ENCODE results near the gene MEIOB.

Gene MEIOB

DNA sequence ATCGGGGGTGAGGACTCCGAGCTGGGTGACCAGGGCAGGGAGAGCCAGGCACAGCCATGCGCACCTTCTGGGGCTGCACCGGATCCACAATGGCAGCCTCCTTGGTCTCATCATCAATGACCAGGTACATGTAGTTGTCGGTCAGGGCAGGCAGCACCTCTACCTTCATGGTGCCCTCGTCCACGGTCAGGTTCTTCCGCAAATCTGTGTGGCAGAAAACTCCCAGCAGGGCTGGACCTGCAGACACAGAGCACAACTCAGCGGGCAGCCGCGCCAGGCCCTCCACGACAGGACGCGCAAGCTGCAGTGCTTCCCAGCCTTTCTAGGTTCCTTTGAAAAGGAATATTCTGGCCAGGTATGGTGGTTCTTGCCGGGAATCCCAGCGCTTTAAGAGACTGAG lies 49.2 kb downstream of the MEIOB start:
- H3K4me1 Mint-ChIP-seq (ENCODE audit: low read depth): peaks cover 19% of the 10 kb centered on the region
- no peak overlapping the region for H3K4me3 Mint-ChIP-seq
- no peaks in the 10 kb centered on the region for H3K27me3 Mint-ChIP-seq
- H3K27ac Mint-ChIP-seq: no peak overlapping the region
- no peaks in the 10 kb centered on the region for H3K9me3 Mint-ChIP-seq
- intact Hi-C loops (cut with micrococcal nuclease): no loop called here
- peaks cover 74% of the 10 kb centered on the region for H3K36me3 Mint-ChIP-seq (ENCODE audit: low read depth)

DNA sequence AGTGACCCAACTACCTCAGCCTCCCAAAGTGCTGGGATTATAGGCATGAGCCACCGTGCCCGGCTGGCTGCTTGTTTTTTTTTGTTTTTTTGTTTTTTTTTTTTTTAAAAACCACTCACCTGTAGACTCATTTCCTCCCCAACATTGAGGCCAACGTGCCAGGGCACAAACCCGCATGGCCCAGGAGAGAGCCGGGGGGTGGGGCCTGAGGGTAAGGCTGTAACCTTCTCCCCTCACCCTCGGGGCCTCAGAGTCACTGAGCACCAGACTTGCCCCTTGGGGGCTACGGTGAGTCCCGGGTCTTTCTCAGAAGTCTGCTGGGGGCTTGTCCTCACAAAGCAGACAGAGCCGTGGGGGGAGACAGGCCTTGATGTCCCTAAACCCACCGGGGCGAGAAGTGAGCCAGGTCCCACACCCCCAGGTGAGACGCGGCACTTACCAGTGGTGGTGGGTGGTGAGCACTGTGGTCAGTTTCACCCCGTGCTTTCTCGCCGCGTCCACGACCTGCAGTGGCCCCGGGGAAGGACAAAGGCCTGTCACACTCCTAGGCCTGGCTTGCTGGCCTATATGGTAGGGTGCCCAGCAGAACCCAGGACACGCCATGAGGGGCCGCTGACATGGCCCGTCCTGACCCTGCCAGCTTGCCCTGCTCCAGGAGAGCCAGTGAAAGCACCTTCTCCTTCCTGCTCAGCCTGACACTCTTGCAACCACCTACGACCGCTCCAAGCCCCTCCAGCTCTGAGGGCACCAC lies 49.9 kb downstream of the MEIOB start:
- Mint-ChIP-seq H3K36me3 (ENCODE audit: low read depth) (peaks cover 75% of the 10 kb centered on the region), H3K27ac (no peak overlapping the region), H3K9me3 (no peaks in the 10 kb centered on the region), H3K4me3 (no peak overlapping the region), H3K4me1 (ENCODE audit: low read depth) (peaks cover 14% of the 10 kb centered on the region), H3K27me3 (no peaks in the 10 kb centered on the region)
- intact Hi-C loops (cut with micrococcal nuclease): no loop called here

DNA sequence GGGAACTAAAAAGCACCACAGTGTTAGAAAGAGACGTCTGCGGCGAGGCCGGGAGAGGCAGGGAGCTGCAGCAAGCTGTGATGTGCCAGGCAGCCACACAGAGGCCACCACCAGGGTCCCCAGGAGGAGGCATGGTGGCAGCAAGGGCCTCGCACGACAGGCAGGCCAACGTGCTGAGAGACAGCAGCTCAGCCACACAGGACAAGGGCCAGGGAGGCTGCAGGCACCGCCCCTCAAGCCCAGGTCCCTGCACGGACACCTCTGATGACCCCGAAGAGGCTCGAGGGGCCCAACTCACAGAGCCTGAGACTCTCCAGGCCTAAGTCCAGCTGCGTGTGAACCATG lies 51.0 kb downstream of the MEIOB start:
- H3K27me3 Mint-ChIP-seq: no peaks in the 10 kb centered on the region
- no peak overlapping the region for H3K27ac Mint-ChIP-seq
- intact Hi-C loops (cut with micrococcal nuclease): no loop called here
- H3K4me3 Mint-ChIP-seq: no peak overlapping the region
- no peaks in the 10 kb centered on the region for H3K9me3 Mint-ChIP-seq
- H3K36me3 Mint-ChIP-seq (ENCODE audit: low read depth): peaks cover 84% of the 10 kb centered on the region
- H3K4me1 Mint-ChIP-seq (ENCODE audit: low read depth): peaks cover 14% of the 10 kb centered on the region

DNA sequence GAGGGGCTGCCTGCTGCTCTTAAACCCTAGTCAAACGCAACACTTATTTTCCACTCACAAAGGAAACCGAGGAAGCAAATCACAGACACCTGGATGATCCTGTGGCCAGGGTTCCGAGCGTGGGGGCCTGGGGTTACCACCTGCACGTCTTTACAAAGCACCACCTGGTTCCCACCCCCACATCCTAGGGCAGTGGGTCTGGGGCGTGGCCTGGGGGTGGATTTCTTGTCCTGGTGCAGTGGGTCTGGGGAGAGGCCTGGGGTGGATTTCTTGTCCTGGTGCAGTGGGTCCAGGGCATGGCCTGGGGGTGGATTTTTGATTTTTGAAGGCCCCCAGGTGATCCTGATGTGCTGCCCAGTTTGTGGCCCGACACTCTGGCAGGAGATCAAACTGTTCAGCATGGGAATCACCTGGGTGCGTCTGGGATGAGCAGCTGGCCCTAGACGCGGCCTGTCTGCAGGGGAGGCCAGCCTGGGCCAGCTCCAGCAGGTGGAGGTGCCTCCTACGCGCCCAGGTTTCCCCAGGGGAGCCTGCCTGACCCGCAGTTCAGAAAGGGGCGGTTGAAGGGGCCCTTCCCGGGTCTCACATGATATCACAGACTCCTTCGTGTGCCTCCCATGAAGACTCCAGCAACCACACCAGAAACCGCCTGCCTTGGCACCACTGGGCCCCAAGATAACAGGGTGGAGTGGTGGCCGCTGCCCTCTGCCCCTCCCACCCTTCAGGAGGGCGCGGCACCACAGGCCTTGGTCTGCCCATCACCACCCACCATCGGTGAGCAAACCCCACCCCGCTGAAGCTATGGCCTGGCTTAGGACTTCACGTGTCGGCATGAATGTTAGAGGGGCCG lies 51.6 kb downstream of the MEIOB start:
- no peak overlapping the region for H3K27ac Mint-ChIP-seq
- intact Hi-C loops (cut with micrococcal nuclease): no loop called here
- peaks cover 14% of the 10 kb centered on the region for H3K4me1 Mint-ChIP-seq (ENCODE audit: low read depth)
- no peak overlapping the region for H3K4me3 Mint-ChIP-seq
- H3K36me3 Mint-ChIP-seq (ENCODE audit: low read depth): peaks cover 90% of the 10 kb centered on the region
- H3K27me3 Mint-ChIP-seq: no peaks in the 10 kb centered on the region
- H3K9me3 Mint-ChIP-seq: no peaks in the 10 kb centered on the region

GRCh38 chr16:1819611-1820010 lies 52.4 kb downstream of the MEIOB start:
- H3K4me1 Mint-ChIP-seq (ENCODE audit: low read depth): peaks cover 10% of the 10 kb centered on the region
- H3K27me3 Mint-ChIP-seq: no peaks in the 10 kb centered on the region

GRCh38 chr16:1818873-1819525 lies 53.0 kb downstream of the MEIOB start:
- Mint-ChIP-seq H3K9me3 (no peaks in the 10 kb centered on the region), H3K4me1 (ENCODE audit: low read depth) (peaks cover 4% of the 10 kb centered on the region), H3K27ac (no peak overlapping the region)

More at GRCh38 chr16:1819611-1820010, 52.4 kb downstream of the MEIOB start:
- Mint-ChIP-seq H3K36me3 (ENCODE audit: low read depth) (peaks cover 95% of the 10 kb centered on the region), H3K27ac (no peak overlapping the region), H3K9me3 (no peaks in the 10 kb centered on the region), H3K4me3 (no peak overlapping the region)
- intact Hi-C loops (cut with micrococcal nuclease): no loop called here

GRCh38 chr16:1818204-1818872 lies 53.6 kb downstream of the MEIOB start:
- H3K36me3 Mint-ChIP-seq (ENCODE audit: low read depth): peaks cover 97% of the 10 kb centered on the region
- H3K4me3 Mint-ChIP-seq: no peak overlapping the region
- peaks cover 2% of the 10 kb centered on the region for H3K4me1 Mint-ChIP-seq (ENCODE audit: low read depth)
- H3K27me3 Mint-ChIP-seq: no peaks in the 10 kb centered on the region
- no peak overlapping the region for H3K27ac Mint-ChIP-seq
- intact Hi-C loops (cut with micrococcal nuclease): no loop called here
- no peaks in the 10 kb centered on the region for H3K9me3 Mint-ChIP-seq

More at GRCh38 chr16:1818873-1819525, 53.0 kb downstream of the MEIOB start:
- Mint-ChIP-seq H3K36me3 (ENCODE audit: low read depth) (peaks cover 95% of the 10 kb centered on the region), H3K4me3 (no peak overlapping the region), H3K27me3 (no peaks in the 10 kb centered on the region)
- intact Hi-C loops (cut with micrococcal nuclease): no loop called here

- no peak overlapping the region for H3K27ac Mint-ChIP-seq
- no peak overlapping the region for H3K4me3 Mint-ChIP-seq
These were observed 54.2 kb downstream of the MEIOB start for GRCh38 chr16:1817716-1818115.

DNA sequence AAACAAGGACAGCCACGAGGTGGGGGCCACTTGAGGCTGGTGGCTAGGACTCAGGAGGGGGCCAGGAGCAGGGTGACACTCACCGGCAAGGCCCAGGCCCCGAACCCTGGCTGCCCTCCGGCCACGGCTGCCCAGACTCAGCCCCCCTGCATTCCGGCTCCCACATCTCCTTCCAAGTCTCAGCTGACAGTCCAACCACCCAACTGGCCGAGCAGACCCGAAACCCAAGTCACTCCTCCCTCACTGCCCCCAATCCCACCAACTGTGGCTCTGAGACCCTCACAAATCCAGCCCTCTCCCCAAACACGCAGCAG lies 54.7 kb downstream of the MEIOB start:
- intact Hi-C loops (cut with micrococcal nuclease): no loop called here
- Mint-ChIP-seq H3K36me3 (ENCODE audit: low read depth) (peaks cover 100% of the 10 kb centered on the region), H3K27me3 (no peaks in the 10 kb centered on the region), H3K4me1 (ENCODE audit: low read depth) (peaks cover 9% of the 10 kb centered on the region), H3K9me3 (no peaks in the 10 kb centered on the region), H3K27ac (no peak overlapping the region), H3K4me3 (no peak overlapping the region)

More at GRCh38 chr16:1817716-1818115, 54.2 kb downstream of the MEIOB start:
- Mint-ChIP-seq H3K36me3 (ENCODE audit: low read depth) (peaks cover 100% of the 10 kb centered on the region), H3K9me3 (no peaks in the 10 kb centered on the region), H3K4me1 (ENCODE audit: low read depth) (peaks cover 8% of the 10 kb centered on the region), H3K27me3 (no peaks in the 10 kb centered on the region)
- intact Hi-C loops (cut with micrococcal nuclease): no loop called here

DNA sequence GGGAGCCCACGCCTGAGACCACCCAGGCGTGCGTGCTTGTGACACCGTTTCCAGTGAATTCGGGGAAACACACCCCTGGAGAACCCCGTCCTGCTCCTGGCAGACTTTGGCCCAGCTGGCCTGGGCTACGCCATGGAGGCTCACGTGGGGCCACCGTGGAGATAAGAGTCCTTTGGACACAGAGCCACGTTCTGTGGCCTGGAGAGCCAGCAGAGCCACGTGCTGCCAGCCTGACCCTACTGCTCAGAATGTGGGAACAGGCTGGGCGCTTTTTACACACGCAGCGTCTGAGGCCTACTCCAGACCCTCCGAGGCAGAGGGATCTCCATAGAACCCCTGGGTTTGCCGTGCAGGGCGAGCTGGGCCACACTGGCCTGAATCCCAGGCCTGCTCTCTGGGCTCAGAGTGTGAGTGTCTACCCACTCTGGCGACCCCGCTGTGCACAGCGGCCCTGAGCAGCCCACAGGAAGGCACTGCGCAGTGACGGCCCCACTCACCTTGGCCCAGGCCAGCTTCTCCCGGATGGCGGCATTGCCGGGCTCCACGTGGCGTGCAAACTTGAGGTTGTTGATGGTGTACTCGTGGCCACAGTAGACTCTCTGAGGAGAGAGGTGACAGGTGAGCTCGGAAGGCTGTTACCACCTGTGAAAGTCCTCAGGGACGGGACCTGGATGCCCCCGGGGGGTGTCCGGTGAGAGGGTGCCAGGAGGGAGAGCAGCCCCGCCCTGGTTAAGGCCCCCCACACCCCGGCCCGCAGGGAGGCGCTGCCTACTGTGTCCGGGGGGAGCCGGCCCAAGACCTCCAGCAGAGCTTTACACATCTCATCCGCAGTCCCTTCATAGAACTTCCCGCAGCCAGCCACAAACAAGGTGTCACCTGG lies 55.3 kb downstream of the MEIOB start:
- H3K4me1 Mint-ChIP-seq (ENCODE audit: low read depth): peaks cover 9% of the 10 kb centered on the region
- intact Hi-C loops (cut with micrococcal nuclease): no loop called here
- no peak overlapping the region for H3K4me3 Mint-ChIP-seq
- H3K27me3 Mint-ChIP-seq: no peaks in the 10 kb centered on the region
- peaks cover 100% of the 10 kb centered on the region for H3K36me3 Mint-ChIP-seq (ENCODE audit: low read depth)
- H3K9me3 Mint-ChIP-seq: no peaks in the 10 kb centered on the region
- H3K27ac Mint-ChIP-seq: no peak overlapping the region

DNA sequence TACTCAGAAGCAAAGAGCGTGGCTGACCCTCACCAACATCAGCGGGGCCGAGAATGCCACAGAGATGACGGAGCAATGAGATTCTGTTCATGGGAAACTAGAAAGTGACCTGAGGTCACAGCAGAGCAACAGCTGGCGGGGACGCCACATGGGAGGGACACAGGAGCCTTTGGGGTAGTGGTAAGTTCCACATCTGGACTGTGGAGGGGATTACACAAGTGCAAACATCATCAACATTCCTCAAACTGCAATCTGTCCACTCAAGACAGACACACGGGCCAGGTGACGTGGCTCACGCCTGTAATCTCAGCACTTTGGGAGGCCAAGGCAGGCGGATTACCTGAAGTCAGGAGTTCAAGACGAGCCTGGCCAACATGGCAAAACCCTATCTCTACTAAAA lies 56.5 kb downstream of the MEIOB start:
- Mint-ChIP-seq H3K27me3 (no peaks in the 10 kb centered on the region), H3K4me3 (no peak overlapping the region), H3K27ac (no peak overlapping the region), H3K9me3 (no peaks in the 10 kb centered on the region), H3K36me3 (ENCODE audit: low read depth) (peaks cover 100% of the 10 kb centered on the region), H3K4me1 (ENCODE audit: low read depth) (peaks cover 9% of the 10 kb centered on the region)
- intact Hi-C loops (cut with micrococcal nuclease): no loop called here

DNA sequence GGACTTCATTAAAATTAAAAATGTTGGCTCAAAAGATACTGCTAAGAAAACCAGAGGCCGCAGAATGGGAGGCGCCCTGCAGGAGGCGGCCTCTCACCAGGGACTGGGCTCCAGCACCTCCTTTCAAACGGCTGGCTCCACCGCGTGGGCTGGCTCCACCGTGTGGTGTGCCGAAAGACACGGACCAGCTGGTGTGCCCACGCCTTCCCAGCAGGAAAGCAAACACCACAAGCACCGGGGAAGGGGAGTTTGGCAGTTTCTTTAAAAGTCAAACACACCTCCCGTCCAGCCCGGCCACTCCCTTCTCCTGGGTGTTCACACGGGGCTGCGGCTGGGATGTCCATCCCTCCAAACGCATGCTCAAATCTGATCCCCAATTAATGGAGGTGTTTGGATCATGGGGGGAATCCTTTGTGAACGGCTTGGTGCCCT lies 59.2 kb downstream of the MEIOB start:
- H3K4me1 Mint-ChIP-seq (ENCODE audit: low read depth): peaks cover 9% of the 10 kb centered on the region
- no peaks in the 10 kb centered on the region for H3K27me3 Mint-ChIP-seq
- no peaks in the 10 kb centered on the region for H3K9me3 Mint-ChIP-seq
- peaks cover 100% of the 10 kb centered on the region for H3K36me3 Mint-ChIP-seq (ENCODE audit: low read depth)
- H3K4me3 Mint-ChIP-seq: no peak overlapping the region
- intact Hi-C loops (cut with micrococcal nuclease): no loop called here
- H3K27ac Mint-ChIP-seq: no peak overlapping the region

DNA sequence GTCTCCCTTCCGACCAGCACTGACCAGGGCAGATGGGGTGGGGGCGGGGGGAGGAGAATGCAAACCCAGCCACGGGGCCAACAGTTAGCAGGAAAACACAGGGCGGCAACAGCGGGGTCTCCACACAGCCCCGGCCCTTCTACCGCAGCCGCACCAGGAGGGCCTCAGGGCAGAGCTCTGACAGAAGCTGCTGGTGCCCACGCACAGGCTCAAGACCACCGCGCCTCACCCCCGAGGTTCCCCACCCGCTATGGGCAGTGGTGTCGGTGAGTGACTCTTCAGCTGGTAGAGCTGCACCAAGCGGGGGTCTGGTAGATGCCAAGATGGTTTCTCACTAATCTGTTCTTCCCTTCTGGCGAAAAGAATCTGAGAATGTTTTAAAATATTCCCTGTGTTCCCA lies 61.4 kb downstream of the MEIOB start:
- no peak overlapping the region for H3K27ac Mint-ChIP-seq

More for the DNA sequence above, 61.4 kb downstream of the MEIOB start:
- Mint-ChIP-seq H3K36me3 (ENCODE audit: low read depth) (peaks cover 100% of the 10 kb centered on the region), H3K9me3 (no peaks in the 10 kb centered on the region), H3K4me3 (no peak overlapping the region), H3K27me3 (no peaks in the 10 kb centered on the region), H3K4me1 (ENCODE audit: low read depth) (peaks cover 9% of the 10 kb centered on the region)
- intact Hi-C loops (cut with micrococcal nuclease): no loop called here

All from dendritic cell treated with granulocyte-macrophage colony-stimulating factor and Interleukin-4, amounts not matched to agents 40 ng/mL and 50 ng/mL, for 4 days (primary cell).